GM12801 (cell line): Measurements from ENCODE around the gene PNLIPRP2.

Source experiments
- CTCF ChIP-seq: IDR thresholded peaks from one replicate; pipeline ENCODE4 v1.5.1; 2011; ENCODE audit warnings: control low read depth; ENCODE audit not compliant: insufficient read length; ENCODE audit errors: extremely low read depth

The PNLIPRP2 gene

GRCh38 chr10:116629340-116629739 lies 8.6 kb downstream of the PNLIPRP2 start:
- TF ChIP-seq CTCF, result no peak

DNA sequence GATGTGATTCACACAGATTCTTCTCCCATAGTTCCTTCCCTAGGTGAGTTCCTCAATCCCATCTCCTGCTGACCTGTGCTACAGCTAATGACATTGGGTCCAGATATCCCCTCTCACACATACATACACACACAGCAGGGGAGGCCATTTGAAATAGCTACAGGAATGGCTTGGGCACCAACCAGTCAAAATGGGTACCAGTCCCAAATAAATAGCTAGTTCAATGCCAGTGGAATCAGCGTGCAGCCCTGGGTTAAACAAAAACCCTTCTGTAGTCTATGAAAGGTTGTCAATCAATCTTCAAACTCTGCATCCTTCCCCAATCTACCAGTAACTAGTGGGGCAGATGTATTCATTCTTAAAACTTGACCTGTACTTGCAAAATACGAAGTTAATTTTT lies 9.3 kb downstream of the PNLIPRP2 start:
- no peak for TF ChIP-seq CTCF

DNA sequence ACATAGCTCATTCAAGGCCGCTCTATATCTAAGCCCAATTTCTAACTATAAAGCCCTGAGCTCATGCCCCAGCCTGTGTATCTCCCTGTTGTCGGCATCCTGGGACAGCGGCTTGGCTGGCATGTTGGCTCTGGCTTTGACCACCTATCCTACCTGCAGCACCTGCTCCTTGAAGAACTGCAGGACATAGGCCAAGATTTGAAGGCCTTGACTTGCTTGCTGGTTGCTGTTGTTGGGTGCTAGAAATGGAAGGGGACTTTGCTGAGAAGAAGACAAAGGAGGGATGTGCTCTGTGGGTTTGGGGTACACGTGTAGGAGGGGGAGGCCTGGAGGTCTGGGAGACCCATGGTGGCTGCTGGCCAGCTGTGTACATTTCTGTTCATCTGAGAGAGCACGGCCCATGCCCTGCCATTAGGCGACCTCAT lies 11.1 kb downstream of the PNLIPRP2 start:
- no peak for TF ChIP-seq CTCF

GRCh38 chr10:116632596-116633215 lies 12.0 kb downstream of the PNLIPRP2 start:
- no peak for TF ChIP-seq CTCF

GRCh38 chr10:116633216-116633600 lies 12.5 kb downstream of the PNLIPRP2 start:
- no peak for TF ChIP-seq CTCF

DNA sequence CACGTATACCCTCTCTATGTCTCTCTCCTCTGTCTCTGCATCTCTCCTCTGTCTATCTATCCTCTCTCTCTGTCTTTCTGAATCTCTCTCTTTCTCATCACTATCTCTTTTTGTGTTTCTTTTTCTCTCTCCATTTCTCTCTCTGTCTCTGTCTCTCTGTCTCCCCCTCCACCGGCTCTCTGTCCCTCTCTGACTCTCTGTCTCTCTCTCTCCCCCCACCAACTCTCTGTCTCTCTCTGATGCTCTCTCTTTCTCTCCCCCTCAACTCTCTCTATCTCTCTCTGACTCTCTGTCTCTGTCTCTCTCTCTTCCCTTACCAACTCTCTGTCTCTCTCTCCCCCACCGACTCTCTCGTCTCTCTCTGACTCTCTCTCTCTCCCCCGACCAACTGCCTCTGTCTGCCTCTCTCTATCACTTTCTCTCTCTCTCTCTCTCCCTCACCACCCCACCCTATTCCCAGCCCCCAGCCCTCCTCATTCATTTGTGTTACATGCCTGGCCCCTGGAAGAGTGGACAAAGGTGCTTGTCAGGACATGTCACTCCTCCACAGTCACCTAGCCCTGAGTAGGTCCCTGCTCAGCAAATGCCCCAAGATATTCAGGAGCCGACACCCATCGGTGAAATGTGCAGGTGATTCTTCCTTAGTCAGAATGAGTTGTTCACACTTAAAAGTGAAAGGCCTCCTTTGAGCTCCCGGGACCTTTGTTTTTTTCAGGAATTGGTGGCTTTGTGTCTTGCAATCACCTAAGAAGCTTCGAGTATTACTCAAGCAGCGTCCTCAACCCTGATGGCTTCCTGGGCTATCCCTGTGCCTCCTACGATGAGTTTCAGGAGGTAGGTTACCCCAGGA lies 13.6 kb downstream of the PNLIPRP2 start:
- no peak for TF ChIP-seq CTCF

DNA sequence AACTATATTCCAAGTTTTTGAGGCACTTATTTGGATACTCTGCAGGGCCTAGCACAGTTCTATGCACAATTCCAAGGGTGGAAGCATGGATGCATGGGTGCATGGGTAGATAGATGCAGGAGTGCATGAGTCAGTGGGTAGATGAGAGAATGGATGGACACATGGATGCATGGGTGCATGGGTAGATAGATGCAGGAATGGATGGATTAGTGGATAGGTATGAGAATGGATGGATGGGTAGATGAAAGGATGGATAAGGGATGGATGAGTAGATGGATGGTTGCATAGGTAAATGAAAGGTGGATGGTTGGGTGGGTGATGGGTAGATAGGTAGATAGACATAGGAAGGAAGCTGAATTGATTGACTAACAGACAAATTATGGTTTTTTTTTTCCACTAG lies 15.6 kb downstream of the PNLIPRP2 start:
- TF ChIP-seq CTCF, result no peak
